ENCODE results near the gene ANKRD61. TPM values are rescaled to one million over a fixed set of nuclear protein-coding genes. Genes with fewer than 3 reads are reported as not detected.
"Not testable (repeated sequence)": the region's sequence is repeated elsewhere in the genome, so short reads cannot be mapped to it uniquely, and the experiment has no call there.

ANKRD61 gene
- under 1 TPM in 1 of 2 experiments, not detected in 1; 0.15 TPM for total RNA-seq

GRCh38 chr7:6030988-6031387 is at the start of gene ANKRD61:
TSS of gene ANKRD61 (plus strand) at chr7:6031376. CDS start at chr7:6031376, 0 bp downstream.
- POLR2A ChIA-PET: no interaction called here
- CTCF ChIA-PET: no interaction called here

- POLR2A ChIA-PET, CTCF ChIA-PET: not testable (repeated sequence)
Observed at GRCh38 chr7:5987061-5987460, 44.1 kb upstream of the ANKRD61 start.

- POLR2A ChIA-PET: no interaction called here
- CTCF ChIA-PET: interaction anchor here (0.7 to 1.5 kb wide), 5 partner anchors 16 to 276 kb away, joined by 3 read pairs; no protein-coding TSS in a partner anchor
Observed at GRCh38 chr7:5997210-5997808, 33.9 kb upstream of the ANKRD61 start.

- CTCF ChIA-PET: no interaction called here
- POLR2A ChIA-PET: no interaction called here
Observed at GRCh38 chr7:6007386-6007785, 23.8 kb upstream of the ANKRD61 start.

- CTCF ChIA-PET, POLR2A ChIA-PET: not testable (repeated sequence)
Observed at GRCh38 chr7:6007835-6008590, 23.2 kb upstream of the ANKRD61 start.

GRCh38 chr7:6008668-6009611 is 22.2 kb upstream of the ANKRD61 start, which contains the start of the genes AIMP2 and PMS2:
TSS of gene AIMP2 (plus strand) at chr7:6009272. CDS start at chr7:6009364, 92 bp downstream.
TSS of gene PMS2 (minus strand) at chr7:6009049. CDS start at chr7:6009019, 30 bp downstream.
- POLR2A ChIA-PET: interaction anchor here (0.6 kb wide), 1 partner anchor 187 kb away, joined by 7 read pairs; no protein-coding TSS in a partner anchor
- CTCF ChIA-PET: interaction anchor here (0.8 kb wide), 1 partner anchor 302 kb away, joined by 3 read pairs; no protein-coding TSS in a partner anchor

- CTCF ChIA-PET: not testable (repeated sequence)
Observed at GRCh38 chr7:6010370-6010769, 20.8 kb upstream of the ANKRD61 start.

GRCh38 chr7:6011541-6011940 is 19.6 kb upstream of the ANKRD61 start:
- ChIA-PET CTCF (interaction anchor here (0.5 kb wide), 1 partner anchor 176 kb away, joined by 3 read pairs; no protein-coding TSS in a partner anchor), POLR2A (no interaction called here)

More at GRCh38 chr7:6010370-6010769, 20.8 kb upstream of the ANKRD61 start:
- POLR2A ChIA-PET: not testable (repeated sequence)

- POLR2A ChIA-PET: interaction anchor here (0.9 kb wide), 1 partner anchor 359 kb away, joined by 3 read pairs; no protein-coding TSS in a partner anchor
- CTCF ChIA-PET: interaction anchor here (0.5 kb wide), 1 partner anchor 177 kb away, joined by 3 read pairs; no protein-coding TSS in a partner anchor
Observed at GRCh38 chr7:6012355-6013104, 18.6 kb upstream of the ANKRD61 start.

- POLR2A ChIA-PET: no interaction called here
Observed at GRCh38 chr7:6015917-6016652, 15.1 kb upstream of the ANKRD61 start.

GRCh38 chr7:6016653-6016966 is 14.6 kb upstream of the ANKRD61 start:
- ChIA-PET POLR2A (no interaction called here), CTCF (interaction anchor here (0.8 kb wide), 1 partner anchor 19 kb away, joined by 3 read pairs; no protein-coding TSS in a partner anchor)

More at GRCh38 chr7:6015917-6016652, 15.1 kb upstream of the ANKRD61 start:
- CTCF ChIA-PET: interaction anchor here (0.7 to 1.0 kb wide), 2 partner anchors 12 to 14 kb away, joined by 3 to 5 read pairs; no protein-coding TSS in a partner anchor

- CTCF ChIA-PET: interaction anchor here (0.7 to 1.2 kb wide), 3 partner anchors 16 to 415 kb away, joined by 3 to 4 read pairs (median 4); no protein-coding TSS in a partner anchor
- POLR2A ChIA-PET: interaction anchor here (0.6 kb wide), 1 partner anchor 325 kb away, joined by 6 read pairs; no protein-coding TSS in a partner anchor
Observed at GRCh38 chr7:6020371-6021286, 10.5 kb upstream of the ANKRD61 start.

GRCh38 chr7:6022707-6023106 is 8.5 kb upstream of the ANKRD61 start:
- POLR2A ChIA-PET: no interaction called here
- CTCF ChIA-PET: no interaction called here

GRCh38 chr7:6023974-6024435 is 7.2 kb upstream of the ANKRD61 start:
- POLR2A ChIA-PET: interaction anchor here (0.7 kb wide), 1 partner anchor 14 kb away, joined by 3 read pairs; no protein-coding TSS in a partner anchor
- CTCF ChIA-PET: no interaction called here

- POLR2A ChIA-PET: no interaction called here
- CTCF ChIA-PET: interaction anchor here (0.6 to 1.2 kb wide), 3 partner anchors 14 to 308 kb away, joined by 3 to 4 read pairs (median 3); no protein-coding TSS in a partner anchor
Observed at GRCh38 chr7:6026011-6026819, 5.0 kb upstream of the ANKRD61 start.

- ChIA-PET POLR2A (interaction anchor here (0.5 kb wide), 1 partner anchor 458 kb away, joined by 4 read pairs; no protein-coding TSS in a partner anchor), CTCF (interaction anchor here (0.6 to 1.2 kb wide), 3 partner anchors 14 to 309 kb away, joined by 3 to 4 read pairs (median 3); no protein-coding TSS in a partner anchor)
Observed at GRCh38 chr7:6026820-6027311, 4.3 kb upstream of the ANKRD61 start.

Measured in activated CD8-positive, alpha-beta memory T cell treated with anti-CD3 and anti-CD28 coated beads for 36 hours (primary cell).